Activated B cell treated with CpG ODN at 0.5 μM for 24 hours (primary cell): ENCODE measurements around the gene SLC25A19. TPM values are rescaled to one million over a fixed set of nuclear protein-coding genes. Genes with fewer than 3 reads are reported as not detected.
"Not testable (repeated sequence)": the region's sequence is repeated elsewhere in the genome, so short reads cannot be mapped to it uniquely, and the experiment has no call there.

Experiments
- ATAC-seq: fragments of 200-7000 bp; cut with Tn5 transposase; one replicate; pipeline ENCODE4 v1.10.0; 2021; ENCODE audit warnings: low read depth, mild to moderate bottlenecking, moderate library complexity
- CTCF ChIA-PET: fragments of 350-600 bp; sonication (Branson Sonifier 250); formaldehyde crosslinking; loops from one replicate; lab custom pipeline; 2021; ENCODE audit warnings: antibody characterized with exemption; lab: Charles Lee
- POLR2A ChIA-PET: fragments of 350-600 bp; sonication (Branson Sonifier 250); formaldehyde crosslinking; loops from one replicate; lab custom pipeline; 2021; ENCODE audit warnings: antibody characterized with exemption; lab: Charles Lee
- DNase-seq: peaks from one replicate; pipeline ENCODE4 v3.0.0; 2022
- H3K27ac Mint-ChIP-seq: one replicate; pipeline ENCODE4 v1.8.0; 2020; ENCODE audit warnings: mixed read lengths
- H3K27me3 Mint-ChIP-seq: one replicate; pipeline ENCODE4 v1.8.0; 2021; ENCODE audit warnings: mixed read lengths
- H3K36me3 Mint-ChIP-seq: one replicate; pipeline ENCODE4 v1.8.0; 2021; ENCODE audit warnings: low read depth, mixed read lengths
- H3K4me1 Mint-ChIP-seq: one replicate; pipeline ENCODE4 v1.8.0; 2021; ENCODE audit warnings: mixed read lengths
- H3K4me3 Mint-ChIP-seq: one replicate; pipeline ENCODE4 v1.8.0; 2020; ENCODE audit warnings: mild to moderate bottlenecking, mixed read lengths
- H3K9me3 Mint-ChIP-seq: one replicate; pipeline ENCODE4 v1.8.0; 2020; ENCODE audit warnings: mixed read lengths
- CTCF ChIP-seq: fragments of 200-600 bp; IDR thresholded peaks from one replicate; pipeline ENCODE4 v1.8.0; 2022; ENCODE audit warnings: antibody characterized with exemption, mild to moderate bottlenecking
- intact Hi-C: fragments of 100-400 bp; cut with micrococcal nuclease; formaldehyde crosslinking; loops from one replicate; pipeline ENCODE4 v1.15.1; 2024
- total RNA-seq: library from RNA; stranded (reverse); gene quantifications from 2 replicates; pipeline ENCODE4 v1.2.3, GENCODE V29; 2022

Gene SLC25A19
- total RNA-seq, 1 donor from 2014 or later: 96.7 TPM

DNA sequence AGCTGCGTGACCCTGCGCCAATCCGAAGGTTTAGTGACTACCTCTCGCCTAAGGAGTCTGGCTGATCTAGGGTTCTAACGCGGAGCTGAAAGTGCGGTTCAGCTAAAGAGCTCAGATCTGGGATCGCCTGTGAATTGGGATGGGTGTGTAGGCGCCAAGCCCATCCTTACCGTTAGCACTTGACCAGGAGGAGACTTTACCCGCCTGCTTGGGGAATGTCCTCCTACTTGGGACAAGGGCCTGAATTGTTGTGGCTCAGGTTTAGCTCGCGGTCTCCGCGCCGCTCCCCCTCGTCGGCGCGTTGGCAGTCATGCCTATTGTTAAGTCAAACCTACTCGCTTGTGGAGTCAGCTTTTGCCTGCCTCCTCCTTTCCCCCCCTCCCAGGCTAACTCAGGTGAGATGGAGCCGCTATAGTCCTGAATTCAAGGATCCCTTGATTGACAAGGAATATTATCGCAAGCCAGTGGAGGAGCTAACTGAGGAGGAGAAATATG lies 27.1 kb downstream of the SLC25A19 start:
- ChIA-PET POLR2A (interaction anchor here (0.5 to 4.2 kb wide), 30 partner anchors 10 to 644 kb away, joined by 3 to 110 read pairs (median 7); partner anchors contain the start of genes ARMC7, GRB2, MIF4GD and NUP85), CTCF (interaction anchor here (1.3 to 3.4 kb wide), 4 partner anchors 9 to 27 kb away, joined by 4 to 28 read pairs (median 10); partner anchors contain the start of genes MIF4GD and SLC25A19)
- Mint-ChIP-seq H3K36me3 (peaks cover 60% of the 10 kb centered on the region), H3K27ac (peak overlapping the region; percentile 99), H3K4me3 (peak overlapping the region; percentile 99), H3K9me3 (no peaks in the 10 kb centered on the region), H3K27me3 (no peaks in the 10 kb centered on the region), H3K4me1 (peaks cover 51% of the 10 kb centered on the region)
- intact Hi-C loops: loop anchor here (10.0 kb wide), 1 partner anchor 147 kb away; no protein-coding TSS in a partner anchor
- ATAC-seq (no peak), DNase-seq (no peak)
- TF ChIP-seq CTCF: no peak

DNA sequence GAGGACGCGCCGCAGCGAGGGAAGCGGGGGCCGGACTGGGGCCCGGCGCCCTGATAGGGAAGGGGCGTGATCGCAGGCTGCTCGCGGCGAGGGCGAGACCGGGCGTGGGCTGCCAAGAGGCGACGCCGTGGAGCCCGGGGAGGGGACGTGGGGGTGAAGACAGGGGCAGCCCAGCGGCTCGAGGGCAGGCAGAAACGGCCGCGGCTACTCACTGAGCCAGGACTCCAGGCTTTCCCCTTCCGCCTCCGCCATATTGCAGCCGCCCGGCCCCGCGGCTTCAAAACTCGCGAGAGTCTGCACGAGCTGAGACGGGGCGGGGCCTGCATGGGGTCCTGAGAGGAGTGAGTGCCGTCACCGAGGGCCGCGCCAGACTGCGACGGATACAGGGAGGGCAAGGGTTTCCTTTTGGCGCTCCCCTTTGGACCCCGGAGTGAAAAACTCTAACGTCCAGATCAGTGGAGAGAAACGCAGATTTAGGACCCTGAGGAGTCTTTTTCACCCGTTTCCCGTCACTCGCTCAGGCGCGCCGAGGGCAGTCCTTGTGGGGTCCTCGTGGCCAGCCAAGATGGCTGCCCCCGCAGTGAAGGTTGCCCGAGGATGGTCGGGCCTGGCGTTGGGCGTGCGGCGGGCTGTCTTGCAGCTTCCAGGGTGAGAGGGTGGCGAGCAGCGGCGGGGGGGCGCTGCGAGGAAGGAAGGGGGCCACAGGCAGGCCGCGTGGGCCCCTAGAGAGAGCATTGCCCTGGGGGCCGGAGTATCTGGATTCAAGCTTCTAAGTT lies 27.7 kb downstream of the SLC25A19 start, which contains the start of the genes GGA3 and MRPS7:
Gene GGA3 (minus strand): TSS at position 271 of the 776 bp plus-strand sequence. CDS start 19 bp downstream, at position 252.
Gene MRPS7 (plus strand): TSS at position 544 of the 776 bp plus-strand sequence. CDS start 22 bp downstream, at position 566.
- Mint-ChIP-seq H3K27me3 (no peaks in the 10 kb centered on the region), H3K9me3 (no peaks in the 10 kb centered on the region), H3K27ac (peak within 1 kb of the TSS; percentile 99), H3K4me1 (peaks cover 56% of the 10 kb centered on the region), H3K36me3 (peaks cover 53% of the 10 kb centered on the region), H3K4me3 (peak within 1 kb of the TSS; percentile 99)
- no peak for TF ChIP-seq CTCF
- ChIA-PET POLR2A (interaction anchor here (0.5 to 4.2 kb wide), 38 partner anchors 10 to 644 kb away, joined by 3 to 110 read pairs (median 6); partner anchors contain the start of genes ARMC7, GRB2, JPT1 and MIF4GD), CTCF (interaction anchor here (0.6 to 3.4 kb wide), 8 partner anchors 9 to 492 kb away, joined by 3 to 28 read pairs (median 6); partner anchors contain the start of genes MIF4GD and SLC25A19)
- intact Hi-C loops: loop anchor here (1.0 to 10.0 kb wide), 9 partner anchors 9 to 215 kb away; partner anchors contain the start of genes ATP5PD, GRB2, KCTD2 and SLC25A19
- DNase-seq (peak; percentile 93), ATAC-seq (peak; percentile 97)

GRCh38 chr17:75260641-75261335 lies 28.4 kb downstream of the SLC25A19 start:
- H3K27ac Mint-ChIP-seq: peak overlapping the region; percentile 99
- TF ChIP-seq CTCF: no peak
- ChIA-PET POLR2A (interaction anchor here (0.6 to 4.2 kb wide), 30 partner anchors 11 to 636 kb away, joined by 3 to 110 read pairs (median 8); partner anchors contain the start of genes GRB2, JPT1, MIF4GD and MRPL58), CTCF (interaction anchor here (0.6 to 3.4 kb wide), 10 partner anchors 10 to 493 kb away, joined by 3 to 28 read pairs (median 6); partner anchors contain the start of genes MIF4GD and SLC25A19)
- H3K27me3 Mint-ChIP-seq: no peaks in the 10 kb centered on the region
- peak overlapping the region; percentile 99 for H3K4me3 Mint-ChIP-seq
- ATAC-seq: peak; percentile 6
- H3K4me1 Mint-ChIP-seq: peaks cover 64% of the 10 kb centered on the region
- peaks cover 46% of the 10 kb centered on the region for H3K36me3 Mint-ChIP-seq
- DNase-seq: no peak
- intact Hi-C loops: loop anchor here (1.0 to 10.0 kb wide), 9 partner anchors 10 to 214 kb away; partner anchors contain the start of genes ATP5PD, GRB2, KCTD2 and SLC25A19
- no peaks in the 10 kb centered on the region for H3K9me3 Mint-ChIP-seq

- POLR2A ChIA-PET: interaction anchor here (0.6 kb wide), 1 partner anchor 14 kb away, joined by 4 read pairs; no protein-coding TSS in a partner anchor
- peak overlapping the region; percentile 50 for H3K27ac Mint-ChIP-seq
- H3K4me1 Mint-ChIP-seq: peaks cover 79% of the 10 kb centered on the region
- DNase-seq, CTCF ChIA-PET, ATAC-seq, H3K9me3 Mint-ChIP-seq, intact Hi-C loops, H3K4me3 Mint-ChIP-seq, H3K27me3 Mint-ChIP-seq: not testable (repeated sequence)
- H3K36me3 Mint-ChIP-seq: peaks cover 22% of the 10 kb centered on the region
These were observed 32.0 kb downstream of the SLC25A19 start for GRCh38 chr17:75257228-75257627.

DNA sequence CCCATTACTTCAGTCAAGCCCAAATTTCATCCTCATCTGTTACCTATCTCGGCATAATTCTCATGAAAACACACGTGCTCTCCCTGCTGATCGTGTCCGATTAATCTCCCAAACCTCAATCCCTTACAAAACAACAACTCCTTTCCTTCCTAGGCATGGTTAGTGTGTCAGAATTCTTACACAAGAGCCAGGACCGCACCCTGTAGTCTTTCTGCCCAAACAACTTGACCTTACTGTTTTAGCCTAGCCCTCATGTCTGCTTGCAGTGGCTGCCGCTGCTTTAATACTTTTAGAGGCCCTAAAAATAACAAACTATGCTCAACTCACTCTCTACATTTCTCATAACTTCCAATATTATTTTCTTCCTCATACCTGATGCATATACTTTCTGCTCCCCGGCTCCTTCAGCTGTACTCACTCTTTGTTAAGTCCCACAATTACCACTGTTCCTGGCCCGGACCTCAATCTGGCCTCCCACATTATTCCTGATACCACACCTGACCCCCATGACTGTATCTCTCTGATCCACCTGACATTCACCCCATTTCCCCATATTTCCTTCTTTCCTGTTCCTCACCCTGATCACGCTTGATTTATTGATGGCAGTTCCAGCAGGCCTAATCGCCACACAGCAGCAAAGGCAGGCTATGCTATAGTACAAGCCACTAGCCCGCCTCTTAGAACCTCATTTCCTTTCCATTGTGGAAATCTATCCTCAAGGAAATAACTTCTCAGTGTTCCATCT lies 33.1 kb downstream of the SLC25A19 start:
- H3K27ac Mint-ChIP-seq, ATAC-seq: not testable (repeated sequence)

More for the DNA sequence above, 33.1 kb downstream of the SLC25A19 start:
- DNase-seq, CTCF ChIA-PET, H3K27me3 Mint-ChIP-seq, intact Hi-C loops, H3K9me3 Mint-ChIP-seq, POLR2A ChIA-PET, H3K4me3 Mint-ChIP-seq: not testable (repeated sequence)
- Mint-ChIP-seq H3K4me1 (peaks cover 82% of the 10 kb centered on the region), H3K36me3 (peaks cover 11% of the 10 kb centered on the region)
